Lower leg skin (tissue), 4 donors: ENCODE measurements around the gene METRN. TPM values are rescaled to one million over a fixed set of nuclear protein-coding genes. Genes with fewer than 3 reads are reported as not detected.

Experiments used
- DNase-seq, 2 donors: peaks; one replicate each; pipeline ENCODE4 v3.0.0-alpha.2; 2019; ENCODE audit warnings: low spot score in 2 of 2
- H3K4me3 ChIP-seq: fragments of 200-600 bp; sonication (generic); 2 replicates; pipeline ENCODE4 v1.5.1; 2017; ENCODE audit warnings: mild to moderate bottlenecking, low read depth; ENCODE audit not compliant: poor library complexity, severe bottlenecking
- POLR2A ChIP-seq, 2 donors: fragments of 450-650 bp; IDR thresholded peaks; one replicate each; pipeline ENCODE4 v1.6.1; 2016 to 2017; ENCODE audit warnings: antibody characterized with exemption in 2 of 2, mild to moderate bottlenecking in 1 of 2, moderate library complexity in 1 of 2
- WGBS, 2 donors: methylation state at CpG; one replicate each; pipeline ENCODE4 v1.1.5; 2018; 5-methylcytosine and 5-hydroxymethylcytosine counted together
- intact Hi-C: fragments of 100-400 bp; cut with DNase I; formaldehyde crosslinking; loops from one replicate; pipeline ENCODE4 v1.15.0; 2023; ENCODE audit warnings: low total_unique reads
- total RNA-seq, 4 donors: library from RNA; depleted of rRNA; stranded (reverse); fragments of >200 nt; gene quantifications; one replicate each; pipeline ENCODE4 v1.1.0, GENCODE V29; 2016
- TF ChIP-seq, protein P1 (sequence below), 3 donors: fragments of 450-650 bp; IDR thresholded peaks; one replicate each; pipeline ENCODE4 v1.5.1; 2016; ENCODE audit warnings: antibody characterized with exemption in 3 of 3, mild to moderate bottlenecking in 3 of 3, moderate library complexity in 2 of 3

METRN gene
- total RNA-seq, 4 donors from 2014 or later = 24.2 to 48.4 (median 36.0) TPM

DNA sequence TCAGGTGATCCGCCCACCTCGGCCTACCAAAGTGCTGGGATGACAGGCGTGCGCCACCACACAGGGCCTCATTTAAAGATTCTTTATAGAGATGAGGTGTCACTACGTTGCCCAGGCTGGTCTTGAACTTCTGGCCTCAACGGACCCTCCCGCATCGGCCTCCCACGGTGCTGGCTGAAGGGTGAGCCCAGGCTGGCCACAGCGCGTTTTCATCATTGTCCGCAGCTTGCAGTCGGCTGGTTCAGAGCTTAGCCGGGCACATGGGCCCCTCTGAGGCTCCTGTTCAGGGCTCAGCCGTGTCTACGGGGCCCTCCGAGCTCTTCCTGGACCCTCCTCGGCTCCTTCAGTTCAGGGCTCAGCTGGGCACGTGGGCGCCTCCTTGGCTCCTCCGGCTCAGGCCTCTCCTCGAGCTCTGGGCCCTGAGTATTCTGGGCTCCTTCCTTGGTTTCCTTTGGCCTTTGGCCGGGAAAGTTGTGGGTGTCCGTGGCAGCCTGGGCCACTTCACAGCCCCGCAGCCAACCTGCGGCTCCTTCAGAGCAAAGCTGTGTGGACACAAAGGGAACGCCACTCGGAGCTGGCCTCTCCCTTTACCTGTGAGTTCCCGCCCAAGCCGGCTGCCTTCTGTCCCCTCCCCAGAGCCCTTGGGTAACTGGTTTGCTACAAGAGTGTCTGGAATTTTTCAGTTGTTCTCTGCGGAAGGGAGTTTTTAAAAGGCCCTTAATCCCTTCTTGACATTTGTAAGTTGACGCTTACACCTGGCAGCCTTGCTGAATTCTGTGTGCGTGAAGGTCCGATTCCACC lies 44.4 kb downstream of the METRN start:
- WGBS, 2 donors = 73 to 77% methylated on average over 30 to 34 of the region's 34 CpGs
- no peak overlapping the region for H3K4me3 ChIP-seq
- TF ChIP-seq POLR2A (IDR thresholded peaks at IDR 0.05) = no peak
- TF ChIP-seq, protein P1, sequence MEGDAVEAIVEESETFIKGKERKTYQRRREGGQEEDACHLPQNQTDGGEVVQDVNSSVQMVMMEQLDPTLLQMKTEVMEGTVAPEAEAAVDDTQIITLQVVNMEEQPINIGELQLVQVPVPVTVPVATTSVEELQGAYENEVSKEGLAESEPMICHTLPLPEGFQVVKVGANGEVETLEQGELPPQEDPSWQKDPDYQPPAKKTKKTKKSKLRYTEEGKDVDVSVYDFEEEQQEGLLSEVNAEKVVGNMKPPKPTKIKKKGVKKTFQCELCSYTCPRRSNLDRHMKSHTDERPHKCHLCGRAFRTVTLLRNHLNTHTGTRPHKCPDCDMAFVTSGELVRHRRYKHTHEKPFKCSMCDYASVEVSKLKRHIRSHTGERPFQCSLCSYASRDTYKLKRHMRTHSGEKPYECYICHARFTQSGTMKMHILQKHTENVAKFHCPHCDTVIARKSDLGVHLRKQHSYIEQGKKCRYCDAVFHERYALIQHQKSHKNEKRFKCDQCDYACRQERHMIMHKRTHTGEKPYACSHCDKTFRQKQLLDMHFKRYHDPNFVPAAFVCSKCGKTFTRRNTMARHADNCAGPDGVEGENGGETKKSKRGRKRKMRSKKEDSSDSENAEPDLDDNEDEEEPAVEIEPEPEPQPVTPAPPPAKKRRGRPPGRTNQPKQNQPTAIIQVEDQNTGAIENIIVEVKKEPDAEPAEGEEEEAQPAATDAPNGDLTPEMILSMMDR (IDR thresholded peaks at IDR 0.05) = no peak
- intact Hi-C loops = no loop called here
- DNase-seq = no peak

DNA sequence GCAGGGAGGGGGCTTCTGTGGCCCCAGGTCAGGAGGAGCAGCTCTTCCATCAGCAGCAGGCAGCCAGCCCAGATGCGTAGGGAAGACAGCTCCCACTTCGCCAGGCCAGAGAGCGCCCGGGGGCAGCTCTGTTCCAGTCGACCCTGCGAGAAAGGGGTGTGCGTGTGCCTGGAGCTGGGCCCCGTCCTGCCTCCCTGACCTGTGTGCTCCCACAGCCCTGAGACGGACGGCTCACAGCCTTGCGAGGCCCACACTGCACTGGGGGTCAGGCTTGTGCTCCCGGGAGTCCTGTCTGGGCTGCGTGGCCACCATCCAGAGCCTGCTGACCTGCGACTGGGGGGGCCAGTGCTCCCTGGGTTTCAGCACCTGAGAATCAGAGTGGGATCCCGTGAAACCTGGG lies 45.1 kb downstream of the METRN start:
- 43 to 60% methylated on average over 12 to 13 of the region's 15 CpGs for WGBS, 2 donors
- H3K4me3 ChIP-seq = no peak overlapping the region
- intact Hi-C loops = no loop called here
- no peak for TF ChIP-seq POLR2A (IDR thresholded peaks at IDR 0.05)
- TF ChIP-seq, protein P1 (IDR thresholded peaks at IDR 0.05) = no peak
- DNase-seq = no peak

DNA sequence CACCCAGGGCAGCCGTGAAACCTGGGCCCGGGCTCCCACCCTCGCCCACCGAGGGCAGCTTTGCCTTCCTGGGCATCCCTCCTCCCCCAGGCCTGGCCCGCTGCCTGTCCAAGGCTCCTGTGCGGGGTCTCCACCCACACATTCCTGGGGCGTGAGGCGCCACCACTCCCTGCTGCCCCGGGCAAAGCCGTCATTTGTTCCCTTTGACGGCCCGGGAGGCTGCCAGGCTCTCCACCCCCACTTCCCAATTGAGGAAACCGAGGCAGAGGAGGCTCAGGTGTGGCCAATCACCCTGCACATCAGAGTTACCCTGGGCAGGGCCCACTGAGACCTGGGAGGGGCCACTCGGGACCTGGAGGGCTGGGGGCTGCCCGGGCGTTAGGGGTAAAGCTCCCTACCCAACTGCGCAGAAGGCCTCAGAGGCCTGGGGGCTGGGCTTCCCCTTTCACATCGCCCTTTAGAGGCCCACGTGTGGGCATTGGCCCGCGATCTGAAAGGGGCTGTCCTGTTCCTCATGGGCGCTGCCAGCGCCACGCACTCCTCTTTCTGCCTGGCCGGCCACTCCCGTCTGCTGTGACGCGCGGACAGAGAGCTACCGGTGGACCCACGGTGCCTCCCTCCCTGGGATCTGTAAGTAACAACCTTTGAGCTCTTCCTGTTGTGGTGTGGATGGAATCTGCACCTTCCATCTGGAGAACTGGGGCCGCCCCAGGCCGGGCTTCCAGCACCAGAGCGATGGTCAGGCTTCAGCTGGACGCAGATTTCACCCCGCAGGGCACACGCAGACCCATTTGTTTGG lies 45.8 kb downstream of the METRN start, which contains the start of gene MSLN:
MSLN (plus strand) TSS at position 190 of the 799 bp plus-strand sequence. CDS start 1,947 bp downstream, outside the sequence.
- 62 to 66% methylated on average over 34 to 37 of the region's 37 CpGs for WGBS, 2 donors
- no peak within 1 kb of the TSS for H3K4me3 ChIP-seq
- intact Hi-C loops = no loop called here
- DNase-seq = no peak
- TF ChIP-seq, protein P1 (IDR thresholded peaks at IDR 0.05) = no peak
- TF ChIP-seq POLR2A (IDR thresholded peaks at IDR 0.05) = no peak

DNA sequence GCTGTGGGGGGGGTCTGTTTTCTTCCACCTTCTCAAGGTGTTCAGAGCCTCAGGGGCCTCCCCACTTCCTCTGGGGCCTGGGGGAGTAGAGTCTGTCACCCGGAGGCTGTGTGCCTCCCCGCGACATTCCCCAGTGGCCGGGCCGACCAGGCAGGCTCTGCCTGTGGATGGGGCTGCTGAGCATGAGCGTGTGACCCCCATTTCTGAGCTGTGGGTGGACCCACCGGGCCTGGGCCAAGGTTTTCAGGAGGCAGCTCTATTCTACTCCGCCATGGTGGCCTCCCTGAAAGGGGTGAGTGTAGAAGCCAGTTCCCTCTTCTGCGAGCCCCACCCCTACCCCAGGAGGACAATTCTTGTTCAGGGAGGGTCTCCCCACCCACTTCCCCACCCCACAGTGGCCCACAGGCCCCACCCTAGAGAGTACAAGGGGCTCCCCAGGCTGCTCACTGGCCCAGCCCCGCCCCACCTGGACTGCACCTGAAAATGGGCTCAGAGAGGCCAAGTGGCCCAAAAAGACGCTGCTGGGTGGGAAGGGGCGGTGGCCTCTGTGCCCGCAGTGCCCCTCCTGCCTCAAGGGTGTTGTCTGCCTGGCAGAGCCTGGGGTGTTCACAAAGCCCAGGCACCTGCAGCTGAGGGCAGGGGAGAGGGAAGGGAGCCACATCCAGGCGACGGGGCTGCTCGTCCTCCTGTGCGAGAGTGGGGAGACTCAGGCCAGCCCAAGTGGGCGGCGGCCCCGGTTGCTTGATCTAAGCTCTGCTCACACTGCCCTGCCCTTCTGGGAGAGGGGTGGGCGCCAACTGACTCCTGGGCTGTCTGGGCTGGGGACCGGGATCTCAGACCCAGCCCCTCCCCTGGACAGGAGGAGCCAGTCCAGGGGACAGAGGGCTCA lies 47.0 kb downstream of the METRN start:
- H3K4me3 ChIP-seq = no peak overlapping the region
- TF ChIP-seq POLR2A (IDR thresholded peaks at IDR 0.05) = no peak
- TF ChIP-seq, protein P1 (IDR thresholded peaks at IDR 0.05) = no peak
- DNase-seq = no peak
- WGBS, 2 donors = 58 to 62% methylated on average over 14 to 22 of the region's 22 CpGs
- intact Hi-C loops = no loop called here

DNA sequence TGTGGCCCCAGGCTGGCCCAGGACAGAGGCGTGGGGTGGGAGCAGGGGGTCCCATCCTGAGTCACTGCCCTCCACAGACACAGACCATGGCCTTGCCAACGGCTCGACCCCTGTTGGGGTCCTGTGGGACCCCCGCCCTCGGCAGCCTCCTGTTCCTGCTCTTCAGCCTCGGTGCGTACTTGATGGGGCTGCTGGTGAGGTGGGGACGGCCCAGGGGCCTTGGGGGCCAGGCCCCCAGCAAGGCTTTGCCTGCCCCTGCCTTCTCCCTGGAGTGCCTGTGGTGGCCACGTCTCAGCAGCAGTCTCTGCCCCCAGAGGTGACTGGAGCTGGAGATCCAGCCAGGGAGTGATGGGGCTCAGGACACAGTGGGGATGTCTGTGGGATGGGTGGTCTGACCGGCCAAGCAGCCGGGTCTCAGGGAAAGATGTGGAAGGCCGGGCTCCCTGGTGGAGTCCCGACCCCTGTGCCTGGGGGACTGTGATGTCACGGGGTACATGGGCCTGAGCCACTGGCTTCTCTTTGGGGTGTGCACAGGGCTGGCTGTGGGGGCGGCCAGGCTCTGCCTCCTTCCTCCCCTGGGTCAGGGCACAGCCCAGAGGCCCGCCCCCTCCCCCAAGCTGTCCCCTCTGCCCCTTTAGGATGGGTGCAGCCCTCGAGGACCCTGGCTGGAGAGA lies 47.8 kb downstream of the METRN start:
- H3K4me3 ChIP-seq = no peak overlapping the region
- 68 to 74% methylated on average over 8 to 10 of the region's 17 CpGs for WGBS, 2 donors
- TF ChIP-seq POLR2A (IDR thresholded peaks at IDR 0.05) = no peak
- TF ChIP-seq, protein P1 (IDR thresholded peaks at IDR 0.05) = no peak
- DNase-seq = no peak
- intact Hi-C loops = no loop called here
